Spleen (tissue), 7 donors: ENCODE measurements around the gene AHRR.

ENCODE experiments used
- CTCF ChIP-seq, 11 experiments: fragments of 200-600 bp in 7 of 11; fragments of 450-650 bp in 4 of 11; sonication (generic) in 4 of 11; IDR thresholded peaks in 8 of 11; conservative IDR thresholded peaks in 3 of 11; 1 replicate in 7 of 11; 2 replicates in 4 of 11; pipeline versions ENCODE4 v1.4.0 to v1.8.0; 2016 to 2021; ENCODE audit warnings: antibody characterized with exemption in 11 of 11, inconsistent platforms in 4 of 11, mild to moderate bottlenecking in 1 of 11
- POLR2A ChIP-seq, 3 donors: fragments of 450-650 bp; IDR thresholded peaks; one replicate each; pipeline ENCODE4 v1.5.1; 2017; ENCODE audit warnings: antibody characterized with exemption in 3 of 3, mild to moderate bottlenecking in 1 of 3
- POLR2AphosphoS5 ChIP-seq, 3 donors: sonication (generic); formaldehyde crosslinking; IDR thresholded peaks; one replicate each; pipeline ENCODE4 v1.5.1; 2017; ENCODE audit warnings: antibody characterized with exemption in 3 of 3
- donor health status: DM: no; HTN: no; CAD: no; lungs with moderate emphysema.
- donor health status: DM: no; HTN: no; CAD: no.
- donor health status: DM: no; HTN: no; CAD: no.

GRCh38 chr5:385321-385720 lies 63.8 kb downstream of the AHRR start:
- TF ChIP-seq CTCF (IDR thresholded peaks at IDR 0.05 in 8 of 11, conservative IDR thresholded peaks at IDR 0.05 in 3 of 11) (no peak), POLR2AphosphoS5 (IDR thresholded peaks at IDR 0.05) (no peak), POLR2A (IDR thresholded peaks at IDR 0.05) (no peak)
